ENCODE data around the gene FAM24A. TPM values are rescaled to one million over a fixed set of nuclear protein-coding genes. Genes with fewer than 3 reads are reported as not detected.
"Not testable (repeated sequence)": the region's sequence is repeated elsewhere in the genome, so short reads cannot be mapped to it uniquely, and the experiment has no call there.

FAM24A gene
- total RNA-seq, 4 donors from 2014 or later, result not detected

- not testable (repeated sequence) for H3K4me3 ChIP-seq; H3K4me1 ChIP-seq; H3K27ac ChIP-seq; DNase-seq (ENCODE audit: low spot score in 2 of 2); H3K36me3 ChIP-seq; H3K9me3 ChIP-seq; H3K27me3 ChIP-seq
- WGBS, 2 donors, result 92 to 97% methylated on average over 2 of the region's 2 CpGs
These were observed 38.5 kb upstream of the FAM24A start for GRCh38 chr10:122871947-122872346.

DNA sequence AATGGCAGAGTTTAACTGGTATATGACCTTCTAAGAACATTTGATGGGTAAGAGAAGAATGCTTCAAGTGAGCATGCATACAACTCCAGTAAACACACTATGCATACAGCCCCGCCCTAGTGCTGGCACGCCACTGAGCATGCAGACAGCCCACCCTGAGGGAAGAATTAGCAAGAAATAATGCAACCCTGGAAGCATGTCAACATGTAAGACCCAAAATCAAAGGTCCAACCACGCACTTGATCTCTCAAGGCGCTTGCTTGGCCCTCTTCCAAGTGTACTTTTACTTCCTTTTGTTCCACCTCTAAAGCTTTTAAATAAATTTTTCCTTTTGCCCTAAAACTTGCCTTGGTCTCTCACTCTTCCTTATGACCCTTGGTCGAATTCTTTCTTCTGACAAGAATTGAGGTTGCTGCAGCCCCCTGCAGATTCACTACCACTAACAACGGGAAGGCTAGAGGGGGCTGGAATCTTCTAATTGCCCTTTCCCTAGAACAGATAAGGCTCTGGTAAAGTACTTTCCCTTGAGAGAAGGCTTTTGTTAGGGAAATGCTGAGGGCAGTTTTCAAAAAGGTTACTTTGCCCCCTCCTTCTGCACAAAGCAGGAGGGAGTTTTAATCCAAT lies 34.5 kb upstream of the FAM24A start:
- Histone ChIP-seq H3K36me3 (no peaks in the 10 kb centered on the region), H3K9me3 (peaks cover 0 to 7% (median 0%) of the 10 kb centered on the region in 4 donors), H3K27me3 (no peaks in the 10 kb centered on the region), H3K27ac (no peak overlapping the region), H3K4me3 (no peak overlapping the region), H3K4me1 (peaks cover 0 to 26% (median 0%) of the 10 kb centered on the region in 4 donors)
- TF ChIP-seq EP300 (IDR thresholded peaks at IDR 0.05), result no peak
- TF ChIP-seq POLR2A (IDR thresholded peaks at IDR 0.05), result no peak
- TF ChIP-seq CTCF (IDR thresholded peaks at IDR 0.05), result no peak
- no peak for DNase-seq (ENCODE audit: low spot score in 2 of 2)
- 43 to 48% methylated on average over 6 of the region's 6 CpGs for WGBS, 2 donors

GRCh38 chr10:122876467-122876855 lies 33.9 kb upstream of the FAM24A start:
- Histone ChIP-seq H3K27me3 (no peaks in the 10 kb centered on the region), H3K27ac (no peak overlapping the region), H3K4me3 (no peak overlapping the region), H3K9me3 (peaks cover 0 to 7% (median 0%) of the 10 kb centered on the region in 4 donors), H3K36me3 (no peaks in the 10 kb centered on the region), H3K4me1 (peaks cover 0 to 26% (median 0%) of the 10 kb centered on the region in 4 donors)
- 81 to 93% methylated on average over 1 of the region's 1 CpG for WGBS, 2 donors
- no peak for DNase-seq (ENCODE audit: low spot score in 2 of 2)
- TF ChIP-seq POLR2A (IDR thresholded peaks at IDR 0.05), result no peak
- TF ChIP-seq EP300 (IDR thresholded peaks at IDR 0.05), result no peak
- TF ChIP-seq CTCF (IDR thresholded peaks at IDR 0.05), result no peak

- DNase-seq (ENCODE audit: low spot score in 2 of 2), result no peak
- no peaks in the 10 kb centered on the region for H3K36me3 ChIP-seq
- peaks cover 0 to 26% (median 0%) of the 10 kb centered on the region in 4 donors for H3K4me1 ChIP-seq
- H3K27me3 ChIP-seq, result no peaks in the 10 kb centered on the region
- peaks cover 0 to 7% (median 0%) of the 10 kb centered on the region in 4 donors for H3K9me3 ChIP-seq
- 72 to 74% methylated on average over 1 of the region's 1 CpG for WGBS, 2 donors
- TF ChIP-seq EP300 (IDR thresholded peaks at IDR 0.05) (no peak), CTCF (IDR thresholded peaks at IDR 0.05) (no peak), POLR2A (IDR thresholded peaks at IDR 0.05) (no peak)
- no peak overlapping the region for H3K4me3 ChIP-seq
- H3K27ac ChIP-seq, result no peak overlapping the region
These were observed 33.1 kb upstream of the FAM24A start for GRCh38 chr10:122877264-122877663.

- 48 to 67% methylated on average over 14 of the region's 14 CpGs for WGBS, 2 donors
- H3K27ac ChIP-seq, result peak overlapping the region in 3 of 4 donors; percentile 38 to 74 (median 71)
- peaks cover 0 to 26% (median 0%) of the 10 kb centered on the region in 4 donors for H3K4me1 ChIP-seq
- no peaks in the 10 kb centered on the region for H3K9me3 ChIP-seq
- DNase-seq (ENCODE audit: low spot score in 2 of 2), result no peak
- no peaks in the 10 kb centered on the region for H3K36me3 ChIP-seq
- no peaks in the 10 kb centered on the region for H3K27me3 ChIP-seq
- TF ChIP-seq POLR2A (IDR thresholded peaks at IDR 0.05) (no peak), EP300 (IDR thresholded peaks at IDR 0.05) (no peak)
- H3K4me3 ChIP-seq, result peak overlapping the region; percentile 43 to 75 (median 64)
These were observed 31.5 kb upstream of the FAM24A start for GRCh38 chr10:122878799-122879338.

Data from tibial nerve (tissue), 4 donors.